ENCODE data around the gene PKD2L1.

GRCh38 chr10:100346765-100347567 lies 16.9 kb upstream of the PKD2L1 start, which contains the start of gene SCD:
- TF ChIP-seq CREB1 (IDR thresholded peaks at IDR 0.05; ENCODE audit: low read depth) (peak; percentile 38; the same call in 1 of the 2 replicates), POLR2A (IDR thresholded peaks at IDR 0.05; ENCODE audit: low read depth, low read length) (peak; percentile 72), SIN3A (IDR thresholded peaks at IDR 0.05; ENCODE audit: low read depth, low read length) (no peak; the same call in 1 of the 2 replicates), ZNF274 (IDR thresholded peaks at IDR 0.05; ENCODE audit: insufficient read depth, insufficient read length) (no peak), EZH2 (IDR thresholded peaks at IDR 0.05; ENCODE audit: borderline replicate concordance, control insufficient read depth, low read depth, low read length) (no peak), NR2C2 (IDR thresholded peaks at IDR 0.05; ENCODE audit: borderline replicate concordance, control insufficient read depth, insufficient read length, low read depth) (no peak), BHLHE40 (IDR thresholded peaks at IDR 0.05; ENCODE audit: borderline replicate concordance in 1 of 2, low read depth in 2 of 2, low read length in 1 of 2) (peak; percentile 73 to 88; a peak in 3 of 4 replicates), SP1 (IDR thresholded peaks at IDR 0.05; ENCODE audit: low read depth, low read length) (peak; percentile 61), CHD2 (IDR thresholded peaks at IDR 0.05; ENCODE audit: borderline replicate concordance, low read depth, low read length) (peak; percentile 61; the same call in 1 of the 2 replicates), CBFB (IDR thresholded peaks at IDR 0.05; ENCODE audit: low read depth) (peak; percentile 60; the same call in 1 of the 2 replicates)
- TF ChIP-seq, protein P1, sequence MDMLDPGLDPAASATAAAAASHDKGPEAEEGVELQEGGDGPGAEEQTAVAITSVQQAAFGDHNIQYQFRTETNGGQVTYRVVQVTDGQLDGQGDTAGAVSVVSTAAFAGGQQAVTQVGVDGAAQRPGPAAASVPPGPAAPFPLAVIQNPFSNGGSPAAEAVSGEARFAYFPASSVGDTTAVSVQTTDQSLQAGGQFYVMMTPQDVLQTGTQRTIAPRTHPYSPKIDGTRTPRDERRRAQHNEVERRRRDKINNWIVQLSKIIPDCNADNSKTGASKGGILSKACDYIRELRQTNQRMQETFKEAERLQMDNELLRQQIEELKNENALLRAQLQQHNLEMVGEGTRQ (IDR thresholded peaks at IDR 0.05; ENCODE audit: borderline replicate concordance, low read depth, low read length) = no peak
- TF ChIP-seq, protein P2, sequence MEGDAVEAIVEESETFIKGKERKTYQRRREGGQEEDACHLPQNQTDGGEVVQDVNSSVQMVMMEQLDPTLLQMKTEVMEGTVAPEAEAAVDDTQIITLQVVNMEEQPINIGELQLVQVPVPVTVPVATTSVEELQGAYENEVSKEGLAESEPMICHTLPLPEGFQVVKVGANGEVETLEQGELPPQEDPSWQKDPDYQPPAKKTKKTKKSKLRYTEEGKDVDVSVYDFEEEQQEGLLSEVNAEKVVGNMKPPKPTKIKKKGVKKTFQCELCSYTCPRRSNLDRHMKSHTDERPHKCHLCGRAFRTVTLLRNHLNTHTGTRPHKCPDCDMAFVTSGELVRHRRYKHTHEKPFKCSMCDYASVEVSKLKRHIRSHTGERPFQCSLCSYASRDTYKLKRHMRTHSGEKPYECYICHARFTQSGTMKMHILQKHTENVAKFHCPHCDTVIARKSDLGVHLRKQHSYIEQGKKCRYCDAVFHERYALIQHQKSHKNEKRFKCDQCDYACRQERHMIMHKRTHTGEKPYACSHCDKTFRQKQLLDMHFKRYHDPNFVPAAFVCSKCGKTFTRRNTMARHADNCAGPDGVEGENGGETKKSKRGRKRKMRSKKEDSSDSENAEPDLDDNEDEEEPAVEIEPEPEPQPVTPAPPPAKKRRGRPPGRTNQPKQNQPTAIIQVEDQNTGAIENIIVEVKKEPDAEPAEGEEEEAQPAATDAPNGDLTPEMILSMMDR (IDR thresholded peaks at IDR 0.05 in 2 of 3, conservative IDR thresholded peaks at IDR 0.05 in 1 of 3; ENCODE audit: control insufficient read depth in 2 of 3, extremely low read depth in 1 of 3, insufficient read depth in 1 of 3, low read depth in 3 of 3, low read length in 3 of 3) = no peak
- TF ChIP-seq, protein P3, sequence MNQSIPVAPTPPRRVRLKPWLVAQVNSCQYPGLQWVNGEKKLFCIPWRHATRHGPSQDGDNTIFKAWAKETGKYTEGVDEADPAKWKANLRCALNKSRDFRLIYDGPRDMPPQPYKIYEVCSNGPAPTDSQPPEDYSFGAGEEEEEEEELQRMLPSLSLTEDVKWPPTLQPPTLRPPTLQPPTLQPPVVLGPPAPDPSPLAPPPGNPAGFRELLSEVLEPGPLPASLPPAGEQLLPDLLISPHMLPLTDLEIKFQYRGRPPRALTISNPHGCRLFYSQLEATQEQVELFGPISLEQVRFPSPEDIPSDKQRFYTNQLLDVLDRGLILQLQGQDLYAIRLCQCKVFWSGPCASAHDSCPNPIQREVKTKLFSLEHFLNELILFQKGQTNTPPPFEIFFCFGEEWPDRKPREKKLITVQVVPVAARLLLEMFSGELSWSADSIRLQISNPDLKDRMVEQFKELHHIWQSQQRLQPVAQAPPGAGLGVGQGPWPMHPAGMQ (IDR thresholded peaks at IDR 0.05; ENCODE audit: borderline replicate concordance) = no peak
